ENCODE data around the gene INA.

INA gene

GRCh38 chr10:103259989-103260388 is 16.9 kb upstream of the INA start:
- Histone ChIP-seq H3K27me3 (ENCODE audit: insufficient read depth, low read length, poor library complexity) (no peaks in the 10 kb centered on the region), H3K56ac (ENCODE audit: low read length) (no peak overlapping the region), H3K4me1 (ENCODE audit: control insufficient read depth, low read depth, low read length) (no peaks in the 10 kb centered on the region), H2AK5ac (ENCODE audit: low read length) (no peak overlapping the region), H3K27ac (ENCODE audit: low read depth, low read length) (no peak overlapping the region), H3K18ac (ENCODE audit: low read length) (no peak overlapping the region), H3K23ac (ENCODE audit: low read length) (no peak overlapping the region), H4K8ac (ENCODE audit: low read depth, low read length) (no peak overlapping the region), H3K79me1 (ENCODE audit: low read length) (no peaks in the 10 kb centered on the region), H3K79me2 (ENCODE audit: control insufficient read depth, insufficient read depth, low read length) (no peaks in the 10 kb centered on the region), H3K4ac (ENCODE audit: low read depth, low read length) (no peak overlapping the region), H3K36me3 (ENCODE audit: control insufficient read depth, insufficient read depth, low read length) (no peaks in the 10 kb centered on the region), H2BK15ac (replicated peaks; ENCODE audit: low read depth) (no peak overlapping the region), H4K5ac (ENCODE audit: low read length) (no peak overlapping the region), H2BK5ac (ENCODE audit: low read length) (no peak overlapping the region), H3K4me2 (ENCODE audit: low read length) (no peak overlapping the region), H3K9ac (ENCODE audit: low read length) (no peak overlapping the region), H2BK120ac (ENCODE audit: low read depth, low read length) (no peak overlapping the region), H3K4me3 (ENCODE audit: low read length) (no peak overlapping the region)
- no CpG with 5 or more reads among the region's 5 CpGs for WGBS (ENCODE audit: extremely low coverage, insufficient coverage, low lambda C conversion rate)
- DNase-seq = no peak

DNA sequence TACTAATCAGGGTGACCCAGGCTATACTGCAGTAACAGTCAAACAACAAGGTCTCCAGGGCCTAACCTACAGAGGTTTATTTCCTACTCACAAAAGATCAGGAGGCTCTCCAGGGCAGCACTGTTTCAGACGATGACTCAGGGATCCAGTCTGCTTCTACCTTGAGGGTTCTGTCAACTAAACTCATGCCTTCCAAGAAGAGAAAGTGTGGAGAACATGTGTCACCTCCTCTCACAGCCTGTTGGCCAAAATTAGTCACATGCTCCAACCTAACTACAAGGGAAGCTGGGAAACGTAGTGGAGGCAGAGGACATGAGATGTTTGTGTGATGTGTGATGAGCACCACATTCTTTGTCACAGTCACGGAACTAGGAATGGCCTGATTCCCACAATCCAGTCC is 14.7 kb upstream of the INA start:
- Histone ChIP-seq H2BK5ac (ENCODE audit: low read length) (no peak overlapping the region), H3K79me2 (ENCODE audit: control insufficient read depth, insufficient read depth, low read length) (no peaks in the 10 kb centered on the region), H3K36me3 (ENCODE audit: control insufficient read depth, insufficient read depth, low read length) (no peaks in the 10 kb centered on the region), H3K27me3 (ENCODE audit: insufficient read depth, low read length, poor library complexity) (no peaks in the 10 kb centered on the region), H3K79me1 (ENCODE audit: low read length) (no peaks in the 10 kb centered on the region), H3K4ac (ENCODE audit: low read depth, low read length) (no peak overlapping the region), H3K18ac (ENCODE audit: low read length) (no peak overlapping the region), H2AK5ac (ENCODE audit: low read length) (no peak overlapping the region), H4K5ac (ENCODE audit: low read length) (no peak overlapping the region), H2BK15ac (replicated peaks; ENCODE audit: low read depth) (no peak overlapping the region), H2BK120ac (ENCODE audit: low read depth, low read length) (no peak overlapping the region), H3K23ac (ENCODE audit: low read length) (no peak overlapping the region), H3K4me2 (ENCODE audit: low read length) (no peak overlapping the region), H3K4me1 (ENCODE audit: control insufficient read depth, low read depth, low read length) (no peaks in the 10 kb centered on the region), H3K9ac (ENCODE audit: low read length) (no peak overlapping the region), H4K8ac (ENCODE audit: low read depth, low read length) (no peak overlapping the region), H3K4me3 (ENCODE audit: low read length) (no peak overlapping the region), H3K56ac (ENCODE audit: low read length) (no peak overlapping the region), H3K27ac (ENCODE audit: low read depth, low read length) (no peak overlapping the region)
- WGBS (ENCODE audit: extremely low coverage, insufficient coverage, low lambda C conversion rate) = no CpG with 5 or more reads among the region's 3 CpGs
- DNase-seq = peak; percentile 18

GRCh38 chr10:103265717-103266329 is 11.1 kb upstream of the INA start:
- Histone ChIP-seq H2AK5ac (ENCODE audit: low read length) (no peak overlapping the region), H3K79me1 (ENCODE audit: low read length) (no peaks in the 10 kb centered on the region), H3K4me2 (ENCODE audit: low read length) (no peak overlapping the region), H3K56ac (ENCODE audit: low read length) (no peak overlapping the region), H3K4me1 (ENCODE audit: control insufficient read depth, low read depth, low read length) (no peaks in the 10 kb centered on the region), H3K27me3 (ENCODE audit: insufficient read depth, low read length, poor library complexity) (no peaks in the 10 kb centered on the region), H2BK120ac (ENCODE audit: low read depth, low read length) (no peak overlapping the region), H4K8ac (ENCODE audit: low read depth, low read length) (no peak overlapping the region), H4K5ac (ENCODE audit: low read length) (no peak overlapping the region), H3K27ac (ENCODE audit: low read depth, low read length) (no peak overlapping the region), H3K36me3 (ENCODE audit: control insufficient read depth, insufficient read depth, low read length) (no peaks in the 10 kb centered on the region), H2BK5ac (ENCODE audit: low read length) (no peak overlapping the region), H3K9ac (ENCODE audit: low read length) (no peak overlapping the region), H3K4me3 (ENCODE audit: low read length) (no peak overlapping the region), H2BK15ac (replicated peaks; ENCODE audit: low read depth) (no peak overlapping the region), H3K23ac (ENCODE audit: low read length) (no peak overlapping the region), H3K79me2 (ENCODE audit: control insufficient read depth, insufficient read depth, low read length) (no peaks in the 10 kb centered on the region), H3K4ac (ENCODE audit: low read depth, low read length) (no peak overlapping the region), H3K18ac (ENCODE audit: low read length) (no peak overlapping the region)
- peak; percentile 82 for DNase-seq
- no CpG with 5 or more reads among the region's 11 CpGs for WGBS (ENCODE audit: extremely low coverage, insufficient coverage, low lambda C conversion rate)

DNA sequence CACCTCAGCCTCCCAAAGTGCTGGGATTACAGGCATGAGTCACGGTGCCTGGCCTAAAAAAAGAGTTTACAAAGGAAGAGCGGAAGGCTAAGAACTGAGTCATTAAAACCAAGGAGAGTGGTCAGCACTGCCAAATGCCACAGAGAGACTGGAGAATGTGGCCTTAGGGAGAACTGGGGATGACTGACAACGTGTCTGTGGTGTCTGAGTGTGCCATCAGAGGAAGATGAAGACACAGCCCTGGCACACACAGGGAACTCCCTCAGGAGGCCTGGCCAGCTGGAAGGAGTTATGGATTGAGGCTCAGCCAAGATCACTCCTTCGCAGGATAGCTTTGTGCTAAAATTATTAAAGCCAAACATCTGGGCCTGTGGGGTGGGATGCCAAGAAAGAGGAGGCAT is 3.9 kb upstream of the INA start:
- Histone ChIP-seq H3K4ac (ENCODE audit: low read depth, low read length) (no peak overlapping the region), H4K8ac (ENCODE audit: low read depth, low read length) (no peak overlapping the region), H3K4me2 (ENCODE audit: low read length) (no peak overlapping the region), H3K36me3 (ENCODE audit: control insufficient read depth, insufficient read depth, low read length) (no peaks in the 10 kb centered on the region), H3K18ac (ENCODE audit: low read length) (no peak overlapping the region), H3K27ac (ENCODE audit: low read depth, low read length) (no peak overlapping the region), H2BK15ac (replicated peaks; ENCODE audit: low read depth) (no peak overlapping the region), H3K4me3 (ENCODE audit: low read length) (no peak overlapping the region), H3K4me1 (ENCODE audit: control insufficient read depth, low read depth, low read length) (peaks cover 2% of the 10 kb centered on the region), H2AK5ac (ENCODE audit: low read length) (no peak overlapping the region), H4K5ac (ENCODE audit: low read length) (no peak overlapping the region), H3K27me3 (ENCODE audit: insufficient read depth, low read length, poor library complexity) (peaks cover 13% of the 10 kb centered on the region), H2BK120ac (ENCODE audit: low read depth, low read length) (no peak overlapping the region), H3K9ac (ENCODE audit: low read length) (no peak overlapping the region), H3K79me2 (ENCODE audit: control insufficient read depth, insufficient read depth, low read length) (no peaks in the 10 kb centered on the region), H3K79me1 (ENCODE audit: low read length) (no peaks in the 10 kb centered on the region), H3K56ac (ENCODE audit: low read length) (no peak overlapping the region), H2BK5ac (ENCODE audit: low read length) (no peak overlapping the region), H3K23ac (ENCODE audit: low read length) (no peak overlapping the region)
- DNase-seq = peak; percentile 82
- WGBS (ENCODE audit: extremely low coverage, insufficient coverage, low lambda C conversion rate) = no CpG with 5 or more reads among the region's 4 CpGs

DNA sequence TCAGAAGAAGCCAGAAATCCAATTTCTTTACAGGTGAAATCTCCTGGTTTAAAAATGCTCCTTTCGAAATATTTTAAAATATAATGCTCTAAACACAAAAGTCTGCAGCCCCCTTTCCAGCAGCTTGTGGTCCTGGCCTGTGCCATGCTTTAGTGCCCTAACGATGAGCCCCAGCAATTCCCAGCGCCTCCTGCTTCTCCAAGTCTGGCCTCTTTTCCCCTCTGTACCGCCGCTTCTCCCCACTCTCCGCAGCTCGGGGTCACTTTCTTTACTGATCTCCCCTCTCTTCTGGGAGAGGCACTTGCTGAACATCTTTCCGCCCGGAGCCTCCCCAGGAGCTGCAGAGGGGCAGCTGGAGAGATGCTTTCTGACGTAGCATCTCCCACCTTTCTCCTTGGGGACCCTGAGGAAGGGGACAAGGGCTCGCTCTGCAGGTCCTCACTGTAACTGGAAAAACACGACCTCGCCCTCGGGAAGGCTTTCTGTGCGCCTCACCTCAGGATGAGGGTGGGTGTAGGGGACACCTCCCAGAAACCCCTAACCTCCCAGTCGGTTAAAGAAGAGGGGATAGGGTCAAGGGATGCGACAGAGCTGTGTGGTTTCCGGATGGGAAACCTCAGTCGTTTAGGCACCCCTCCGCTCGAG is 565 bp upstream of the INA start:
- Histone ChIP-seq H3K23ac (ENCODE audit: low read length) (no peak overlapping the region), H3K4me1 (ENCODE audit: control insufficient read depth, low read depth, low read length) (peaks cover 2% of the 10 kb centered on the region), H3K27me3 (ENCODE audit: insufficient read depth, low read length, poor library complexity) (peaks cover 20% of the 10 kb centered on the region), H3K18ac (ENCODE audit: low read length) (no peak overlapping the region), H3K9ac (ENCODE audit: low read length) (peak overlapping the region; percentile 42), H3K4ac (ENCODE audit: low read depth, low read length) (no peak overlapping the region), H3K4me2 (ENCODE audit: low read length) (peak overlapping the region; percentile 57), H3K36me3 (ENCODE audit: control insufficient read depth, insufficient read depth, low read length) (no peaks in the 10 kb centered on the region), H2BK5ac (ENCODE audit: low read length) (no peak overlapping the region), H3K79me2 (ENCODE audit: control insufficient read depth, insufficient read depth, low read length) (no peaks in the 10 kb centered on the region), H2AK5ac (ENCODE audit: low read length) (no peak overlapping the region), H4K8ac (ENCODE audit: low read depth, low read length) (no peak overlapping the region), H3K4me3 (ENCODE audit: low read length) (no peak overlapping the region), H2BK120ac (ENCODE audit: low read depth, low read length) (no peak overlapping the region), H3K79me1 (ENCODE audit: low read length) (no peaks in the 10 kb centered on the region), H2BK15ac (replicated peaks; ENCODE audit: low read depth) (no peak overlapping the region), H3K56ac (ENCODE audit: low read length) (peak overlapping the region; percentile 25), H4K5ac (ENCODE audit: low read length) (no peak overlapping the region), H3K27ac (ENCODE audit: low read depth, low read length) (no peak overlapping the region)
- WGBS (ENCODE audit: extremely low coverage, insufficient coverage, low lambda C conversion rate) = no CpG with 5 or more reads among the region's 21 CpGs
- DNase-seq = no peak
